K562 (cell line): Measurements from ENCODE around the gene KTI12. TPM values are rescaled to one million over a fixed set of nuclear protein-coding genes. Genes with fewer than 3 reads are reported as not detected.

ENCODE experiments used
- COPS2 ChIP-seq: fragments of 450-650 bp; conservative IDR thresholded peaks from 2 replicates; pipeline ENCODE4 v1.6.1; 2016; ENCODE audit warnings: mild to moderate bottlenecking, moderate library complexity
- ETV5 ChIP-seq: sonication (generic); formaldehyde crosslinking; IDR thresholded peaks from 2 replicates; pipeline ENCODE4 v1.4.0; 2020; ENCODE audit warnings: low read depth, mild to moderate bottlenecking, missing genetic modification reagents
- RFX1 ChIP-seq: fragments of 450-650 bp; IDR thresholded peaks from 2 replicates; pipeline ENCODE4 v1.6.1; 2016; ENCODE audit warnings: mild to moderate bottlenecking, moderate library complexity
- SMAD4 ChIP-seq: fragments of 250-450 bp; sonication (Bioruptor Pico); conservative IDR thresholded peaks from 2 replicates; pipeline ENCODE4 v1.8.0; 2021; ENCODE audit warnings: inconsistent platforms, mild to moderate bottlenecking, moderate library complexity
- SMARCC2 ChIP-seq: fragments of 450-650 bp; IDR thresholded peaks from 2 replicates; pipeline ENCODE4 v1.6.1; 2017; ENCODE audit warnings: antibody characterized with exemption, moderate library complexity, mild to moderate bottlenecking, low read depth
- ZNF583 ChIP-seq: fragments of 250-450 bp; sonication (Bioruptor Pico); IDR thresholded peaks from 2 replicates; pipeline ENCODE4 v1.4.0; 2020
- polyA plus RNA-seq, 8 experiments: library from polyadenylated mRNA; depleted of rRNA in 4 of 8; stranded (reverse) in 5 of 8; unstranded in 3 of 8; fragments of >200 nt; fragmentation: Nextera tagmentation in 2 of 8; fragmentation: Illumina TruSeq in 1 of 8; extraction: Ambion mirVana in 2 of 8; extraction: Trizol in 1 of 8; gene quantifications; 2 replicates each; pipeline versions ENCODE4 v1.2.1 to v1.2.3, GENCODE V29; 2011 to 2014; ENCODE audit warnings: inconsistent platforms in 1 of 8, missing spikeins in 1 of 8
- total RNA-seq, 7 experiments: library from RNA; depleted of rRNA in 6 of 7; stranded (reverse); fragments of >200 nt in 6 of 7; fragmentation: Illumina TruSeq in 2 of 7; extraction: Trizol in 2 of 7; gene quantifications; 2 replicates each; pipeline versions ENCODE4 v1.2.1 to v1.2.3, GENCODE V29; 2011 to 2021; ENCODE audit warnings: low replicate concordance in 1 of 7
- TF ChIP-seq, protein P1 (sequence below), 2 experiments: fragments of 450-650 bp; IDR thresholded peaks; 2 replicates each; pipeline ENCODE4 v1.6.1; 2016; ENCODE audit warnings: mild to moderate bottlenecking in 2 of 2, borderline replicate concordance in 1 of 2, low read depth in 1 of 2, moderate library complexity in 1 of 2
- TF ChIP-seq, protein P2 (sequence below), 2 experiments: fragments of 450-650 bp; IDR thresholded peaks; 2 replicates each; pipeline ENCODE4 v1.6.1; 2018; ENCODE audit warnings: mild to moderate bottlenecking in 2 of 2, low read depth in 1 of 2; ENCODE audit not compliant: partially characterized antibody in 2 of 2
- TF ChIP-seq, protein P3 (sequence below): fragments of 250-450 bp; sonication (Bioruptor Pico); IDR thresholded peaks from 2 replicates; pipeline ENCODE4 v1.4.0; 2020; ENCODE audit warnings: mild to moderate bottlenecking, moderate library complexity
- TF ChIP-seq, protein P4 (sequence below): fragments of 450-650 bp; IDR thresholded peaks from one replicate; pipeline ENCODE4 v1.6.1; 2018; ENCODE audit warnings: mild to moderate bottlenecking, moderate library complexity; ENCODE audit not compliant: partially characterized antibody

KTI12 gene
- total and polyA plus RNA-seq, 9 of the 15 experiments (the other 6 are each of a cell fraction or from before 2014, with no cell fraction given), result 3.1 to 22.8 (median 11.6) TPM

DNA sequence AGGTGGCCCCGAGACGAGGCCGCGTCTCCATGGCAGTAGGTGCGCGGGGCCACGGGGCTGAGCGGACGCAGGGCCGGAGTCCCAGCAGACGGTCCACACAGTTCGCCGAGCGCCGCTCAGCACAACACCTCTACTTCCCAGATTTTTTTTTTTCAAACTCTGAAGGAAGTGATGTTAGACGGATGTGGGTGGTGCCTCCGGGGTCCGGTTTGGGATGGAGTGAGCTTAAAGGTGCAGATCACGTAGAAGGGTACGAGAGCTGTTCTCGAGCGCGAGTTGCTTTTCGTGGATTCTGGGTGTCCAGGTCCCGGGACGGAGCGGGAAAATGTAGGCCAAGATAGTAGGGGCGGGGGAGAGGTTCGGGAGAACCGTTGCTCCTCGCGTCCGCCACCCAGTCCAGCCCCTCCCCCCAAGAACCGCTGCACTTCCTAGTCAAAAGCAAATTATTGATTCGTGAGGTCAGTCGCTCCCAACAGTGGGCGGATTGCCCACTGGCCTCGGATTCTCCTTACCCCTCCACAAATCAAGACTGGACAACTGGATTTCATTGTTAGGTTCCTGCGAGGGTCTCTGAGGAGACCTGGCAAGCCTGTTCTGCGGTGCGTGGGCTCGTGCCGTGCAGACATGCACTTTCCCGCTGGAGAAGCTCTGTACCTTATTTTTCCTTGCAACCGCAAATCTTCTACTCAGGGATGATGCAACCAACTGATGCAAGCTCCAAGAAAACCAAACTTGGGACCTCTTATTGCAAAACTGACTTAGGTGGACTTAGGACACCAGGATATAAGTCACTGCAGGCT, 21.7 kb upstream of the KTI12 start, which contains the start of gene TXNDC12 (continued):
- TF ChIP-seq, protein P1, sequence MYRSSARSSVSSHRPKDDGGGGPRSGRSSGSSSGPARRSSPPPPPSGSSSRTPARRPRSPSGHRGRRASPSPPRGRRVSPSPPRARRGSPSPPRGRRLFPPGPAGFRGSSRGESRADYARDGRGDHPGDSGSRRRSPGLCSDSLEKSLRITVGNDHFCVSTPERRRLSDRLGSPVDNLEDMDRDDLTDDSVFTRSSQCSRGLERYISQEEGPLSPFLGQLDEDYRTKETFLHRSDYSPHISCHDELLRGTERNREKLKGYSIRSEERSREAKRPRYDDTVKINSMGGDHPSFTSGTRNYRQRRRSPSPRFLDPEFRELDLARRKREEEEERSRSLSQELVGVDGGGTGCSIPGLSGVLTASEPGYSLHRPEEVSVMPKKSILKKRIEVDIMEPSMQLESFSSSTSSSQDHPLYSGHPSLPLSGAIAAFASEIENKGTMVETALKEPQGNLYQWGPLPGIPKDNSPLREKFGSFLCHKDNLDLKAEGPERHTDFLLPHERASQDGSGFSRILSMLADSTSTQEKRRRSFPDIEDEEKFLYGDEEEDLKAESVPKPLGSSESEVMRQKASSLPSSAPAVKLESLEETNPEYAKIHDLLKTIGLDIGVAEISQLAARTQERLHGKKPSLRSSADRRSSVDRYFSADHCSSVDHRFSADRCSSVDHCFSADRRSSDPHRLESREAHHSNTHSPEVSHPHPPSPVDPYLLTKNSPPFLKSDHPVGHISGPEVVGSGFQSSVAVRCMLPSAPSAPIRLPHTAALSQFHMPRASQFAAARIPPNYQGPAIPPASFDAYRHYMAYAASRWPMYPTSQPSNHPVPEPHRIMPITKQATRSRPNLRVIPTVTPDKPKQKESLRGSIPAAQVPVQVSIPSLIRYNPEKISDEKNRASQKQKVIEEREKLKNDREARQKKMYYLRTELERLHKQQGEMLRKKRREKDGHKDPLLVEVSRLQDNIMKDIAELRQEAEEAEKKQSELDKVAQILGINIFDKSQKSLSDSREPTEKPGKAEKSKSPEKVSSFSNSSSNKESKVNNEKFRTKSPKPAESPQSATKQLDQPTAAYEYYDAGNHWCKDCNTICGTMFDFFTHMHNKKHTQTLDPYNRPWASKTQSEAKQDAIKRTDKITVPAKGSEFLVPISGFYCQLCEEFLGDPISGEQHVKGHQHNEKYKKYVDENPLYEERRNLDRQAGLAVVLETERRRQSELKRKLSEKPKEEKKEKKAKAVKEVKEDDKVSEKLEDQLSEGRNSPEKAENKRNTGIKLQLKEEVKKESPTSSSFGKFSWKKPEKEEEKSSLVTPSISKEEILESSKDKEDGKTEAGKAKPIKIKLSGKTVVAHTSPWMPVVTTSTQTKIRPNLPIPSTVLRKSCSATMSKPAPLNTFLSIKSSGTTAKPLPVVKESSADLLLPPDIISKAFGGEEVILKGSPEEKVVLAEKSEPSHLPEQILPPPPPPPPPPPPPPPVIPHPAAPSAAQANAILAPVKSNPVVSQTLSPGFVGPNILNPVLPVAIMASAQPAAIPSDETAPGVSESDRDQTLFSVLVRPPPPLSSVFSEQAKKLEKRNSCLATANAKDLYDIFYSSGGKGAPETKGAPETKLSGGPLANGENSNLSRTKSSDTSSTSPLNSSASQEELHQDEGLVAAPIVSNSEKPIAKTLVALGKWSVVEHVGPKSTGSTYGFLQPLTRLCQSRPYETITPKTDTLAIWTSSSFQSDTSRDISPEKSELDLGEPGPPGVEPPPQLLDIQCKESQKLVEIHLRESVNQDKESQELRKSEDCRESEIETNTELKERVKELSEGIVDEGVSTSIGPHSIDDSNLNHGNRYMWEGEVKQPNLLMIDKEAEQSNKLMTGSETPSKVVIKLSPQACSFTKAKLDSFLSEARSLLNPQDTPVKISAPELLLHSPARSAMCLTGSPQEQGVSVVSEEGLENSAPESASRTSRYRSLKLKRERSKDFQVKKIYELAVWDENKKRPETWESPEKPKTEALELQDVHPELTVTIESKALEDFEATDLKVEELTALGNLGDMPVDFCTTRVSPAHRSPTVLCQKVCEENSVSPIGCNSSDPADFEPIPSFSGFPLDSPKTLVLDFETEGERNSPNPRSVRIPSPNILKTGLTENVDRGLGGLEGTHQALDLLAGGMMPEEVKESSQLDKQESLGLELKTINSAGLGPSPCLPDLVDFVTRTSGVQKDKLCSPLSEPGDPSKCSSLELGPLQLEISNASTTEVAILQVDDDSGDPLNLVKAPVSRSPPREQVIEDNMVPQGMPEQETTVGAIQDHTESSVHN (IDR thresholded peaks at IDR 0.05; ENCODE audit: borderline replicate concordance in 1 of 2, low read depth in 1 of 2), result peak; percentile 74 to 90; a peak in 3 of 4 replicates
- TF ChIP-seq ETV5 (CRISPR knock-in tag), result peak; percentile 53; the same call in 1 of the 2 replicates
- TF ChIP-seq COPS2, result no peak
- peak; percentile 35; the same call in 1 of the 2 replicates for TF ChIP-seq SMAD4
- TF ChIP-seq SMARCC2, result 0 out of 2 replicates have a peak, but pooled peaks have one; percentile 51
- TF ChIP-seq RFX1, result peak; percentile 67
- TF ChIP-seq, protein P2, sequence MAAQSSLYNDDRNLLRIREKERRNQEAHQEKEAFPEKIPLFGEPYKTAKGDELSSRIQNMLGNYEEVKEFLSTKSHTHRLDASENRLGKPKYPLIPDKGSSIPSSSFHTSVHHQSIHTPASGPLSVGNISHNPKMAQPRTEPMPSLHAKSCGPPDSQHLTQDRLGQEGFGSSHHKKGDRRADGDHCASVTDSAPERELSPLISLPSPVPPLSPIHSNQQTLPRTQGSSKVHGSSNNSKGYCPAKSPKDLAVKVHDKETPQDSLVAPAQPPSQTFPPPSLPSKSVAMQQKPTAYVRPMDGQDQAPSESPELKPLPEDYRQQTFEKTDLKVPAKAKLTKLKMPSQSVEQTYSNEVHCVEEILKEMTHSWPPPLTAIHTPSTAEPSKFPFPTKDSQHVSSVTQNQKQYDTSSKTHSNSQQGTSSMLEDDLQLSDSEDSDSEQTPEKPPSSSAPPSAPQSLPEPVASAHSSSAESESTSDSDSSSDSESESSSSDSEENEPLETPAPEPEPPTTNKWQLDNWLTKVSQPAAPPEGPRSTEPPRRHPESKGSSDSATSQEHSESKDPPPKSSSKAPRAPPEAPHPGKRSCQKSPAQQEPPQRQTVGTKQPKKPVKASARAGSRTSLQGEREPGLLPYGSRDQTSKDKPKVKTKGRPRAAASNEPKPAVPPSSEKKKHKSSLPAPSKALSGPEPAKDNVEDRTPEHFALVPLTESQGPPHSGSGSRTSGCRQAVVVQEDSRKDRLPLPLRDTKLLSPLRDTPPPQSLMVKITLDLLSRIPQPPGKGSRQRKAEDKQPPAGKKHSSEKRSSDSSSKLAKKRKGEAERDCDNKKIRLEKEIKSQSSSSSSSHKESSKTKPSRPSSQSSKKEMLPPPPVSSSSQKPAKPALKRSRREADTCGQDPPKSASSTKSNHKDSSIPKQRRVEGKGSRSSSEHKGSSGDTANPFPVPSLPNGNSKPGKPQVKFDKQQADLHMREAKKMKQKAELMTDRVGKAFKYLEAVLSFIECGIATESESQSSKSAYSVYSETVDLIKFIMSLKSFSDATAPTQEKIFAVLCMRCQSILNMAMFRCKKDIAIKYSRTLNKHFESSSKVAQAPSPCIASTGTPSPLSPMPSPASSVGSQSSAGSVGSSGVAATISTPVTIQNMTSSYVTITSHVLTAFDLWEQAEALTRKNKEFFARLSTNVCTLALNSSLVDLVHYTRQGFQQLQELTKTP (IDR thresholded peaks at IDR 0.05; ENCODE audit: low read depth in 1 of 2, partially characterized antibody in 2 of 2), result peak; percentile 85 to 89
- TF ChIP-seq ZNF583 (CRISPR knock-in tag), result no peak
- TF ChIP-seq, protein P3, sequence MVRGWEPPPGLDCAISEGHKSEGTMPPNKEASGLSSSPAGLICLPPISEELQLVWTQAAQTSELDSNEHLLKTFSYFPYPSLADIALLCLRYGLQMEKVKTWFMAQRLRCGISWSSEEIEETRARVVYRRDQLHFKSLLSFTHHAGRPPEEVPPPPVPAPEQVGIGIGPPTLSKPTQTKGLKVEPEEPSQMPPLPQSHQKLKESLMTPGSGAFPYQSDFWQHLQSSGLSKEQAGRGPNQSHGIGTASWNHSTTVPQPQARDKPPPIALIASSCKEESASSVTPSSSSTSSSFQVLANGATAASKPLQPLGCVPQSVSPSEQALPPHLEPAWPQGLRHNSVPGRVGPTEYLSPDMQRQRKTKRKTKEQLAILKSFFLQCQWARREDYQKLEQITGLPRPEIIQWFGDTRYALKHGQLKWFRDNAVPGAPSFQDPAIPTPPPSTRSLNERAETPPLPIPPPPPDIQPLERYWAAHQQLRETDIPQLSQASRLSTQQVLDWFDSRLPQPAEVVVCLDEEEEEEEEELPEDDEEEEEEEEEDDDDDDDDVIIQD (CRISPR knock-in tag), result 0 out of 2 replicates have a peak, but pooled peaks have one; percentile 45
- TF ChIP-seq, protein P4, sequence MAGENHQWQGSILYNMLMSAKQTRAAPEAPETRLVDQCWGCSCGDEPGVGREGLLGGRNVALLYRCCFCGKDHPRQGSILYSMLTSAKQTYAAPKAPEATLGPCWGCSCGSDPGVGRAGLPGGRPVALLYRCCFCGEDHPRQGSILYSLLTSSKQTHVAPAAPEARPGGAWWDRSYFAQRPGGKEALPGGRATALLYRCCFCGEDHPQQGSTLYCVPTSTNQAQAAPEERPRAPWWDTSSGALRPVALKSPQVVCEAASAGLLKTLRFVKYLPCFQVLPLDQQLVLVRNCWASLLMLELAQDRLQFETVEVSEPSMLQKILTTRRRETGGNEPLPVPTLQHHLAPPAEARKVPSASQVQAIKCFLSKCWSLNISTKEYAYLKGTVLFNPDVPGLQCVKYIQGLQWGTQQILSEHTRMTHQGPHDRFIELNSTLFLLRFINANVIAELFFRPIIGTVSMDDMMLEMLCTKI, result no peak
